Suprapubic skin (tissue), 4 donors: ENCODE results near the gene ENPP3. TPM values are rescaled to one million over a fixed set of nuclear protein-coding genes. Genes with fewer than 3 reads are reported as not detected.

Experiments
- DNase-seq, 2 donors: peaks; one replicate each; pipeline ENCODE4 v3.0.0-alpha.2; 2019; ENCODE audit warnings: low spot score in 2 of 2
- H3K27ac ChIP-seq: fragments of 200-600 bp; sonication (generic); one replicate; pipeline ENCODE4 v1.5.1; 2019
- H3K27me3 ChIP-seq: fragments of 200-600 bp; sonication (generic); one replicate; pipeline ENCODE4 v1.5.1; 2019
- H3K36me3 ChIP-seq: fragments of 200-600 bp; sonication (generic); one replicate; pipeline ENCODE4 v1.5.1; 2019
- H3K4me1 ChIP-seq: fragments of 200-600 bp; sonication (generic); one replicate; pipeline ENCODE4 v1.5.1; 2019
- H3K4me3 ChIP-seq: fragments of 200-600 bp; sonication (generic); one replicate; pipeline ENCODE4 v1.5.1; 2019; ENCODE audit warnings: mild to moderate bottlenecking
- H3K9me3 ChIP-seq: fragments of 200-600 bp; sonication (generic); one replicate; pipeline ENCODE4 v1.5.1; 2019
- CTCF ChIP-seq, 2 donors: fragments of 200-600 bp in 1 of 2; fragments of 450-650 bp in 1 of 2; sonication (generic) in 1 of 2; IDR thresholded peaks; one replicate each; pipeline ENCODE4 v1.5.1; 2016 to 2019; ENCODE audit warnings: antibody characterized with exemption in 2 of 2, mild to moderate bottlenecking in 1 of 2, moderate library complexity in 1 of 2
- EP300 ChIP-seq: sonication (generic); formaldehyde crosslinking; IDR thresholded peaks from one replicate; pipeline ENCODE4 v1.6.1; 2017; ENCODE audit warnings: antibody characterized with exemption
- POLR2A ChIP-seq, 2 donors: fragments of 450-650 bp; IDR thresholded peaks; one replicate each; pipeline ENCODE4 v1.6.1; 2017; ENCODE audit warnings: antibody characterized with exemption in 2 of 2, mild to moderate bottlenecking in 2 of 2, moderate library complexity in 2 of 2
- POLR2AphosphoS5 ChIP-seq, 3 donors: sonication (generic); formaldehyde crosslinking; IDR thresholded peaks; one replicate each; pipeline ENCODE4 v1.6.1; 2017; ENCODE audit warnings: antibody characterized with exemption in 3 of 3
- WGBS: methylation state at CpG from one replicate; pipeline ENCODE4 v1.1.5; 2018; 5-methylcytosine and 5-hydroxymethylcytosine counted together
- total RNA-seq, 4 donors: library from RNA; depleted of rRNA; stranded (reverse); fragments of >200 nt; gene quantifications; one replicate each; pipeline ENCODE4 v1.1.0, GENCODE V29; 2016

Gene ENPP3
- total RNA-seq, 4 donors from 2014 or later = 0.15 to 3.1 (median 0.68) TPM

GRCh38 chr6:131761762-131762067 is 124.6 kb downstream of the ENPP3 start:
- H3K27me3 ChIP-seq = no peaks in the 10 kb centered on the region
- no peak for TF ChIP-seq CTCF (IDR thresholded peaks at IDR 0.05)
- TF ChIP-seq EP300 = no peak
- H3K27ac ChIP-seq = no peak overlapping the region
- no peaks in the 10 kb centered on the region for H3K9me3 ChIP-seq
- no peak for DNase-seq
- no peak overlapping the region for H3K4me3 ChIP-seq
- H3K4me1 ChIP-seq = no peaks in the 10 kb centered on the region
- 54% methylated on average over 1 of the region's 1 CpG for WGBS
- no peaks in the 10 kb centered on the region for H3K36me3 ChIP-seq

- no peak for TF ChIP-seq EP300
- H3K9me3 ChIP-seq = no peaks in the 10 kb centered on the region
- no peaks in the 10 kb centered on the region for H3K36me3 ChIP-seq
- DNase-seq = no peak
- WGBS = 93% methylated on average over 2 of the region's 2 CpGs
- no peak overlapping the region for H3K27ac ChIP-seq
- H3K27me3 ChIP-seq = no peaks in the 10 kb centered on the region
- no peak overlapping the region for H3K4me3 ChIP-seq
- H3K4me1 ChIP-seq = no peaks in the 10 kb centered on the region
Measured at GRCh38 chr6:131762984-131763383, 125.9 kb downstream of the ENPP3 start.

- no peak overlapping the region for H3K4me3 ChIP-seq
- no peaks in the 10 kb centered on the region for H3K4me1 ChIP-seq
- no peaks in the 10 kb centered on the region for H3K36me3 ChIP-seq
- no peaks in the 10 kb centered on the region for H3K27me3 ChIP-seq
- no peak for TF ChIP-seq POLR2A (IDR thresholded peaks at IDR 0.05)
- TF ChIP-seq POLR2AphosphoS5 (IDR thresholded peaks at IDR 0.05) = no peak
- TF ChIP-seq CTCF (IDR thresholded peaks at IDR 0.05) = no peak
- no peak overlapping the region for H3K27ac ChIP-seq
- H3K9me3 ChIP-seq = no peaks in the 10 kb centered on the region
- no peak for DNase-seq
- 38% methylated on average over 1 of the region's 1 CpG for WGBS
Measured at GRCh38 chr6:131763749-131764148, 126.6 kb downstream of the ENPP3 start.

- no peaks in the 10 kb centered on the region for H3K9me3 ChIP-seq
- TF ChIP-seq POLR2A (IDR thresholded peaks at IDR 0.05) (no peak), POLR2AphosphoS5 (IDR thresholded peaks at IDR 0.05) (no peak), EP300 (no peak), CTCF (IDR thresholded peaks at IDR 0.05) (no peak)
- no peaks in the 10 kb centered on the region for H3K4me1 ChIP-seq
- no peak overlapping the region for H3K27ac ChIP-seq
- no peaks in the 10 kb centered on the region for H3K27me3 ChIP-seq
- no peak overlapping the region for H3K4me3 ChIP-seq
- no peaks in the 10 kb centered on the region for H3K36me3 ChIP-seq
- no peak for DNase-seq
- 77% methylated on average over 4 of the region's 4 CpGs for WGBS
Measured at GRCh38 chr6:131764350-131764749, 127.2 kb downstream of the ENPP3 start.

- no peak for TF ChIP-seq POLR2A (IDR thresholded peaks at IDR 0.05)
- no peak for TF ChIP-seq EP300
- TF ChIP-seq CTCF (IDR thresholded peaks at IDR 0.05) = no peak
- TF ChIP-seq POLR2AphosphoS5 (IDR thresholded peaks at IDR 0.05) = no peak
Measured at GRCh38 chr6:131765081-131765803, 128.1 kb downstream of the ENPP3 start.

DNA sequence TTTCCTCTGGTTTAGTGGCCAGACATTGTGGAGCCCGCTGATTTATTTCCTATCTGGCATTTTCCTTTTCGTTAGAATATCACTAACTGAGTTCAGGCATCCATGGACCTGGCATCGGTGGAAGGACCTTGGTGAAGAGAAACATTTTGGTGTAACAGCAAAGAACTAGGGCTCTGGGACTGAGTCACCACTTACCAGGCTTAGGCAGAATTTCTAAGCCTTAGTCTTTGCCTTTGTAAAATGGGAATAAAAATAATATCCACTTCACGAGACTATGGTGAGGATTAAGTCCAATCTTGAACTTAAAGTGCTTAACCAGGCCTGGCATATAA is 128.7 kb downstream of the ENPP3 start:
- no peak overlapping the region for H3K27ac ChIP-seq

More at GRCh38 chr6:131765081-131765803, 128.1 kb downstream of the ENPP3 start:
- Histone ChIP-seq H3K27me3 (no peaks in the 10 kb centered on the region), H3K4me1 (no peaks in the 10 kb centered on the region), H3K27ac (no peak overlapping the region), H3K9me3 (no peaks in the 10 kb centered on the region), H3K36me3 (no peaks in the 10 kb centered on the region), H3K4me3 (no peak overlapping the region)
- WGBS = 57% methylated on average over 9 of the region's 9 CpGs
- DNase-seq = no peak

More for the DNA sequence above, 128.7 kb downstream of the ENPP3 start:
- Histone ChIP-seq H3K36me3 (no peaks in the 10 kb centered on the region), H3K9me3 (no peaks in the 10 kb centered on the region), H3K4me3 (no peak overlapping the region), H3K4me1 (no peaks in the 10 kb centered on the region), H3K27me3 (no peaks in the 10 kb centered on the region)
- TF ChIP-seq EP300 (no peak), CTCF (IDR thresholded peaks at IDR 0.05) (no peak), POLR2AphosphoS5 (IDR thresholded peaks at IDR 0.05) (no peak), POLR2A (IDR thresholded peaks at IDR 0.05) (no peak)
- no peak for DNase-seq
- 51% methylated on average over 4 of the region's 4 CpGs for WGBS
